ENCODE results near the gene PTPRN2.

GRCh38 chr7:158474488-158474887, 113.1 kb downstream of the PTPRN2 start:
- TF ChIP-seq, protein P1, sequence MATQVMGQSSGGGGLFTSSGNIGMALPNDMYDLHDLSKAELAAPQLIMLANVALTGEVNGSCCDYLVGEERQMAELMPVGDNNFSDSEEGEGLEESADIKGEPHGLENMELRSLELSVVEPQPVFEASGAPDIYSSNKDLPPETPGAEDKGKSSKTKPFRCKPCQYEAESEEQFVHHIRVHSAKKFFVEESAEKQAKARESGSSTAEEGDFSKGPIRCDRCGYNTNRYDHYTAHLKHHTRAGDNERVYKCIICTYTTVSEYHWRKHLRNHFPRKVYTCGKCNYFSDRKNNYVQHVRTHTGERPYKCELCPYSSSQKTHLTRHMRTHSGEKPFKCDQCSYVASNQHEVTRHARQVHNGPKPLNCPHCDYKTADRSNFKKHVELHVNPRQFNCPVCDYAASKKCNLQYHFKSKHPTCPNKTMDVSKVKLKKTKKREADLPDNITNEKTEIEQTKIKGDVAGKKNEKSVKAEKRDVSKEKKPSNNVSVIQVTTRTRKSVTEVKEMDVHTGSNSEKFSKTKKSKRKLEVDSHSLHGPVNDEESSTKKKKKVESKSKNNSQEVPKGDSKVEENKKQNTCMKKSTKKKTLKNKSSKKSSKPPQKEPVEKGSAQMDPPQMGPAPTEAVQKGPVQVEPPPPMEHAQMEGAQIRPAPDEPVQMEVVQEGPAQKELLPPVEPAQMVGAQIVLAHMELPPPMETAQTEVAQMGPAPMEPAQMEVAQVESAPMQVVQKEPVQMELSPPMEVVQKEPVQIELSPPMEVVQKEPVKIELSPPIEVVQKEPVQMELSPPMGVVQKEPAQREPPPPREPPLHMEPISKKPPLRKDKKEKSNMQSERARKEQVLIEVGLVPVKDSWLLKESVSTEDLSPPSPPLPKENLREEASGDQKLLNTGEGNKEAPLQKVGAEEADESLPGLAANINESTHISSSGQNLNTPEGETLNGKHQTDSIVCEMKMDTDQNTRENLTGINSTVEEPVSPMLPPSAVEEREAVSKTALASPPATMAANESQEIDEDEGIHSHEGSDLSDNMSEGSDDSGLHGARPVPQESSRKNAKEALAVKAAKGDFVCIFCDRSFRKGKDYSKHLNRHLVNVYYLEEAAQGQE (IDR thresholded peaks at IDR 0.05; ENCODE audit: low read depth) = no peak
- TF ChIP-seq, protein P2, sequence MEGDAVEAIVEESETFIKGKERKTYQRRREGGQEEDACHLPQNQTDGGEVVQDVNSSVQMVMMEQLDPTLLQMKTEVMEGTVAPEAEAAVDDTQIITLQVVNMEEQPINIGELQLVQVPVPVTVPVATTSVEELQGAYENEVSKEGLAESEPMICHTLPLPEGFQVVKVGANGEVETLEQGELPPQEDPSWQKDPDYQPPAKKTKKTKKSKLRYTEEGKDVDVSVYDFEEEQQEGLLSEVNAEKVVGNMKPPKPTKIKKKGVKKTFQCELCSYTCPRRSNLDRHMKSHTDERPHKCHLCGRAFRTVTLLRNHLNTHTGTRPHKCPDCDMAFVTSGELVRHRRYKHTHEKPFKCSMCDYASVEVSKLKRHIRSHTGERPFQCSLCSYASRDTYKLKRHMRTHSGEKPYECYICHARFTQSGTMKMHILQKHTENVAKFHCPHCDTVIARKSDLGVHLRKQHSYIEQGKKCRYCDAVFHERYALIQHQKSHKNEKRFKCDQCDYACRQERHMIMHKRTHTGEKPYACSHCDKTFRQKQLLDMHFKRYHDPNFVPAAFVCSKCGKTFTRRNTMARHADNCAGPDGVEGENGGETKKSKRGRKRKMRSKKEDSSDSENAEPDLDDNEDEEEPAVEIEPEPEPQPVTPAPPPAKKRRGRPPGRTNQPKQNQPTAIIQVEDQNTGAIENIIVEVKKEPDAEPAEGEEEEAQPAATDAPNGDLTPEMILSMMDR (IDR thresholded peaks at IDR 0.05 in 2 of 3, conservative IDR thresholded peaks at IDR 0.05 in 1 of 3; ENCODE audit: borderline replicate concordance in 1 of 3, insufficient read depth in 1 of 3, low read depth in 2 of 3, low read length in 2 of 3) = no peak
- TF ChIP-seq, protein P3, sequence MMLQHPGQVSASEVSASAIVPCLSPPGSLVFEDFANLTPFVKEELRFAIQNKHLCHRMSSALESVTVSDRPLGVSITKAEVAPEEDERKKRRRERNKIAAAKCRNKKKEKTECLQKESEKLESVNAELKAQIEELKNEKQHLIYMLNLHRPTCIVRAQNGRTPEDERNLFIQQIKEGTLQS (IDR thresholded peaks at IDR 0.05) = no peak
- TF ChIP-seq POLR2AphosphoS5 (IDR thresholded peaks at IDR 0.05; ENCODE audit: low read depth, low read length) = no peak
- TF ChIP-seq SRF (IDR thresholded peaks at IDR 0.05; ENCODE audit: low read depth) = no peak
- no peak for TF ChIP-seq EZH2 (IDR thresholded peaks at IDR 0.05)
- TF ChIP-seq, protein P4, sequence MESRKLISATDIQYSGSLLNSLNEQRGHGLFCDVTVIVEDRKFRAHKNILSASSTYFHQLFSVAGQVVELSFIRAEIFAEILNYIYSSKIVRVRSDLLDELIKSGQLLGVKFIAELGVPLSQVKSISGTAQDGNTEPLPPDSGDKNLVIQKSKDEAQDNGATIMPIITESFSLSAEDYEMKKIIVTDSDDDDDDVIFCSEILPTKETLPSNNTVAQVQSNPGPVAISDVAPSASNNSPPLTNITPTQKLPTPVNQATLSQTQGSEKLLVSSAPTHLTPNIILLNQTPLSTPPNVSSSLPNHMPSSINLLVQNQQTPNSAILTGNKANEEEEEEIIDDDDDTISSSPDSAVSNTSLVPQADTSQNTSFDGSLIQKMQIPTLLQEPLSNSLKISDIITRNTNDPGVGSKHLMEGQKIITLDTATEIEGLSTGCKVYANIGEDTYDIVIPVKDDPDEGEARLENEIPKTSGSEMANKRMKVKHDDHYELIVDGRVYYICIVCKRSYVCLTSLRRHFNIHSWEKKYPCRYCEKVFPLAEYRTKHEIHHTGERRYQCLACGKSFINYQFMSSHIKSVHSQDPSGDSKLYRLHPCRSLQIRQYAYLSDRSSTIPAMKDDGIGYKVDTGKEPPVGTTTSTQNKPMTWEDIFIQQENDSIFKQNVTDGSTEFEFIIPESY (IDR thresholded peaks at IDR 0.05; ENCODE audit: extremely low read depth, insufficient replicate concordance, low read length) = no peak
- TF ChIP-seq MAX (IDR thresholded peaks at IDR 0.05) = no peak
- no peak for TF ChIP-seq ELF1 (IDR thresholded peaks at IDR 0.05; ENCODE audit: borderline replicate concordance, low read depth)
- TF ChIP-seq POLR2A (IDR thresholded peaks at IDR 0.05; ENCODE audit: borderline replicate concordance, extremely low read depth, insufficient read depth, insufficient read length) = no peak
- TF ChIP-seq EZH2phosphoT487 (IDR thresholded peaks at IDR 0.05; ENCODE audit: borderline replicate concordance) = no peak
- no peak for TF ChIP-seq FOSL1 (IDR thresholded peaks at IDR 0.05; ENCODE audit: low read depth)
